Stimulated activated CD4-positive, alpha-beta T cell treated with anti-CD3 and anti-CD28 coated beads, Interleukin-12 subunit alpha, Interleukin-12 subunit beta, amount 100 ng/mL, for 4 hours (primary cell): ENCODE results near the gene RFT1.
"Not testable (repeated sequence)": the region's sequence is repeated elsewhere in the genome, so short reads cannot be mapped to it uniquely, and the experiment has no call there.

Experiments used
- DNase-seq: peaks from one replicate; pipeline ENCODE4 v3.0.0-alpha.2; 2020

RFT1 gene

DNA sequence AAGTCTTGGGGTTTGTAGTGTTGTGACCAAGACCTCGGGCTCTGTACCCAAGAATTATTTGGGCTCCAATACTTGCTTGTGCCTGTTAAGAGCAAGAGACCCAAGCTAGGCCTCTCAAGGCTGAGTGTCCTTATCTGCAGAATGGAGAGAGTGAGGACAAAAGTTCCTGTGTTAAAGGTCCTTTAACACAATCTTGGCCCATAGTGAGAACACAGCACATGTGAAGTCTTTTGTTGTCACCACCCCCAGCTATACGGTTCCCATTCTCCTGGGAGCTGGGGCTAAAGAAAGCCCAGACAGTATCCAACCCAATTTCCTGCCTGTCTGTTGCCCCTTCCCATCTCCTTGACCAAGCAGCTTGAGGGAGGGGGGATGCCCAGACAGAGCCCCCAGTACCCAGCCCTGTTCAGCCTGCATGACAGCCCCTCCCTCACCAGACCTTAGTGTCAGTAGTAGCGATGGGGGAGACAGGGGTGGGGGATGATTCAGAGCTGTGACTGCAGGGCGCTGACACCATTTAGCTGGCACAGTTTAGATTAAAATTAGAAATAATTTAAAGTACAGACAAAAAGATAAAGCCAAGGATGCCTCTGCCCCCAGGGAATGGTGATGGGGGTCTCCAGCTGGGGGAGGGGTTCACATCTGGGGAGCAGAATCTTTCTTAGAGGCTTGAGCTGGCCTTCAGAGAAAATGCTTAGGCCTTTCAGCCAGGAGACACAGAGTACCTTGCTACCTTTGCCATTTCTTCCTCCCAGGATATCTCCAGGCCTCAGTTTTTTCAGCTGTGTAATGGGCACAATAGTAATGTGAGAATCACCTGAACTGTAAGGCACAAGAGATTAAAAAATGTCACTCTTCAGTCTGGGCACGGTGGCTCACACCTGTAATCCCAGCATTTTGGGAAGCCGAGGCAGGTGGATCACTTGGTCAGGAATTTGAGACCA lies 33.5 kb upstream of the RFT1 start:
- no peak for DNase-seq

DNA sequence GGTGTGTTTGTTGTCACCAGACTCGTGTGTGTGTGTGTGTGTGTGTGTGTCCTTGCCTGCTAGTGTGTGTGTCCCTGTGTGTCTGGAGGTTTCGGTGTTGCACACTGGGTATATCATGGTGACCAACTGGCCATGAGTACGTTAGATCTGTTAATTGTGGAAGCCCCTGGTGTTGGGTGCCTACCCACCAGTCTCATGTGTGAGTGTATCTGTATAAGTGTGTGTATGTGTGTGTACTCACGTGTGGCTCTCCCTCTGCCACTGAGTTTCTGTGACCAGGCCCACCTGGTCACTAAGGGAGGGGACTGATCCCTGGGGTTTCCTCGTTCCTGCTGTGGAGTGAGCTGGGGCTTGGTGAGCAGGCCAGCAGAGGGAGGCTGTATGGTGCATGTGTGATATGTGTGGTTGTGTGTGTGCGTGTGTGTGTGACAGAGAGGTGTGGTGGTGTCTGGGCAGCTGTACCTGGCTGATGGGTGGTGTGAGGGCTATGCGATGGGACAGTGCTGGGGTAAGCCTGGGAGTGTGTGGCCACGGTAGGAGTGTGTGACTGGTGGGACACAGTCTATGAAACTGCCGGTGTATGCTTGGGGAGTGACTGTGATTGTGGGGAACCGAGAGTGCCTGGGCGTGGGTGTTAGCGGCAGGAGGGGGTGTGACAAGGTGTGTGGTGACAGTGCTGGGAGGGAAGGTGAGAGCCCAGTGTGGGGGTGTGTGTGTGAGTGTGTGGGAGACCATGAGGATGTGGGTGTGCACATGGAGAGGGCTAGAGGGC lies 32.6 kb upstream of the RFT1 start:
- DNase-seq, result peak; percentile 20

DNA sequence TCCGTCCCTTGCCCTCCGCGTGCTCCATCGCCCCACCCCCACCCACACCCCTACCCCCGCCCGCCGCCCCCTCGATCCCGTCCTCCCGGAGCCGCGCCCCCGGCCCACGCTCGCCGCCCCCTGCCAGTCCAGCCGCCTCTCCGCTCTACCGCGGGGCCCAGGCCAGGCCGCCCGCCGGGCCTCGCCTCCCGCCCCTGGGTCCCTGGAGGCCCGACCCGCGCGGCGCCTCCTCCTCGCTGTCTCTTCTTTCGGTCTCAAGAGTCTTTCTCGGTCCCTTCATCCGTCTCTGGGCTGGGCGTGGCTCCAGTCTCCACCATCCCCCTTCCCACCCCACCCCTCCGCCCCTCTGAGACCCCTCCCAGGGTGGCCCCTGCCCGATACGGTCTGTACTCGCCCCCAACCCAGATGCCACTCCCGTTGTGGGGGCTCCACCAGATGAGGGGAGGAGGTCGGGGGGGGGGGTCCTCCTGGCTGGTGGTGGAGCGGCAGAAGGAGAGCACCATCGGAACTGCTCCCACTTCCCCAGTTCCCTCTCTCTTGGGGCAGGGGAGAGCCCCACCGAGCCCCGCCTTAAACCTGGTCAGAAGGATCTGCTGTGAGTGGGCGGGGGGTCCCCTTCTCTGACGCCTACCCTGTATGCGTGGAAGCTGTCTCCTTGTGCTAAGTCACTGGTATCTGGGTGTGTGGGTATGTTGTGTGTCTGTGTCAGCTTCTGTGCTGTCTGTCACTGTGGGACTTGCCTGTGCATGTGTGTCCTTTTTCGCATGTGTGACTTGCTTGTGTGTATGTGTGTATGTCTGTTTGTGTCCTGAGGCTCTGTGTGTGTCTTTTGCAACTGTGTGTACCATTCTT lies 31.8 kb upstream of the RFT1 start:
- DNase-seq, result peak; percentile 53

DNA sequence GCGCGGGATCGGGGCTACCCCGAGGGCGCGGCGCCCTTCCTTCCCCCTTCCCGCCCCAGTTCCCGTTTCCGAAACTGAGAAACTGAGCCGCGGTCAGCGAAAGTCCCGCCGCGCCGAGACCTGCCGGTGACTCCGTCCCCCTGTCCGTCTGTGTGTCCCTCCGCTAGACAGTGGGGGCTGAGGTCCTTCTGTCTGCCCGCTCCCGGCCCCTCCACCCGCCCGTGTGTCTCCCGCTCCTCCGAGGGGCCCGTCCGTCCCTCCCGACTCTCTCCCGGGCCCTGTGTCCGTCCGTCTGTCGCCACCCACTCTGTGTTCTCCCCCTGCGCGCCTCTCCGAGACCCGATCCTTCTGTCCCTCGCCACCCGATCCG lies 31.2 kb upstream of the RFT1 start:
- DNase-seq, result peak; percentile 16

DNA sequence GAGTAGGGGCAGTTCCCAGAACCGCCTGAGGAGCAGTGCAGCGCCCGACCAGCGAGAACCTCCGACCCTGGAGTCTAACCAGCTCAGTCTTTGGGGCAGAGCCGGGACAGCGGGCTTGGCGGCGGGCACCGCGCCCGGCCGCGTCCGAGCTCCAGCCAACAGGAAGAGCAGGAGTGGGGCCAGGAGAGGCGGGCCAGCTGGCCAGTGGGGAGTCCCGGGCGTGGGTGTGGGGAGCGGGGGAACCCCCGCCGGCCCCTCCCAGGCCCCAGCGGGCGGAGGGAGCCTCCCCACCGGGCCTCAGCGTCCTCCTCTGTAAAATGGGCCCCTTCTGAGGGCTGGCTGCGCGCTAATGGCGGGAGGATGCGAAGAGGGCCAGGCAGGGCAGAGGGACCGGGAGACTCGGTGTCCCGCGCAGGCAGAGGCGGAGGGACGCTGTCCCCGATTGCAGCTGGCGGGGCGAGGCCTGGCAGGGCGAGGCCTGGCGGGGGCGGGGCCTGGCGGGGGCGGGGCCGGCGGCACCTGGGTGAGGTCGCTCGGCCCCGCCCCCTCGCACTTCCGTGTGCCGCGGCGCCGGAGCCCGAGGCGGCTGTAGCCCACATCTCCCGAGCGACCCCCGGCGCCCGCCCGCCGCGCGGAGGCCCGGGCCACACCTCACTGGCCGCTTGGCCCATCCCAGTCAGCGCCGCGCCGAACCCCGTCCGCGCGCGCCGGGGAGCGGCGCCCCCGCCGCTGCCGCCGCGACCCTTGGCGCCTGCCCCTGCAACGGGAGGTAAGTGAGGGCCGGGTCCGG lies 30.6 kb upstream of the RFT1 start, which contains the start of gene PRKCD:
PRKCD (plus strand) TSS at position 550 of the 790 bp plus-strand sequence. CDS start 17,214 bp downstream, outside the sequence.
- peak; percentile 81 for DNase-seq

DNA sequence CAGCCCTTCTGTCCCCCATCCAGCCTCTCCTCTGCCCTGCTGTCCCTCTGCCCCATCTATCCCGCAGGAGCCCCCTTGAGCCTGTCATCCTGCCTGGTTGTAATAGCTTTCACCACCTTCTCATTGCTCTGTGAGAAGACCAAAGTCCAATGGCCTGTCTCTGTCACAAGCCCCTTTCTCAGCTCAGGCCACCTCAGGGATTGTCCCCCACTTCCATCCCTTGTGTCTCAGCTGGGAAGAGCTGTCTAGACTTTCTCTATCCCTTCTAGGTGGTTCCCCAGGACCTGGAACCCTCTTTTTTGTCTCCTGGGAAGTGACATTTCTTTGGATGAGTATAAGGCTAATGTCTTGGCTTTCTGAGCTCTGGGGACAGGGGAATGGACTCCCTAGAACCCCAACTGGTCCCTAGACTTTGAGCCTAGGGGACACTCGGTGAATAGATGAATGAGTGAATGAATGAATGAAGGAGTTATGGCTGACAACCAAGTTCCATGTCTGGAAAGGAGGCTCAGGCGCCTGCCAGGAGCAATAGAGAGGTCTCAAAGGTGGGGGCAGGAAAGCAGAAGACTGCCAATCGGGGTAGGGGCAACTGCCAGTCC lies 29.9 kb upstream of the RFT1 start:
- DNase-seq, result no peak

DNA sequence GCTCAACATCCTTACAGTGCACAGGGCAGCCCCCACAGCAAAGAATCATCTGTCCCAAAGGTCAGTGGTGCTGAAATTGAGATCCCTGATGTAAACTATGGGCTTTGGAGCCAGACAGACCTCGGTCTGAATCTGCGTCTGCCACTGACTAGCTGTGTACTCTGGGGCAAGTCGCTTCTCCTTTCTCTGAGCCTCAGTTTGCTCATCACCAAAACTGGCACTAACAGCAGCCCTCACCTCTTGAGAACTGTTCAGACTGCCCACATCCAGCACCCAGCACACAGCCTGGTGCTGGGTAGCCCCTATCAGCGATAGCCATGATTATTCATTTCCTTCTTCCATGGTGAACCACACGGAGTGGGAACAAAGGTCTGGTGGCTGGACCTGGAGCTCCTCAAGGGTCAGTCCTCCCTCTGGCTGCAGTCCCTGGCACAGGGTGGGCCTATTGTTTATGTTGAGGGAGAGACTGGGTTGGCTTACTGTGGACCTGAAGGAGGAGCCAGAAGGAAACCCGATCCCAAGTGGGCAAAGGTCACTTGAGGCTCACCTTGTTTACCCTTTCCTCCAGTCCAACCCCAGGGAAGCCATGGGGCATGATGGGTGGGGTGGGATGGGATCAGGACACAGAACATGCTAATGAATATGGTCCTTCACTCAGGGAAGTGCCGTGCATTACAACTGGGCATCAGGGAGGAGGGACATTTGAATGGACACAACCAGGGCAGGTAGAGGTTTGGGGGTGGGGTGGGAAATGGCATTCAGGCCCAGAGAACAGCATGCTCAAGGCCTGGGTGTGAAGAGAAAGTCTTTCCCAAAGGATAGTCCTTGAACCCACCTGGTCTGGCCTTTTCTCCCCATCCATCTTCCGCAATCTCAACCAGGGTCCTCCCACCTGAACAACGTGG lies 29.2 kb upstream of the RFT1 start:
- no peak for DNase-seq

DNA sequence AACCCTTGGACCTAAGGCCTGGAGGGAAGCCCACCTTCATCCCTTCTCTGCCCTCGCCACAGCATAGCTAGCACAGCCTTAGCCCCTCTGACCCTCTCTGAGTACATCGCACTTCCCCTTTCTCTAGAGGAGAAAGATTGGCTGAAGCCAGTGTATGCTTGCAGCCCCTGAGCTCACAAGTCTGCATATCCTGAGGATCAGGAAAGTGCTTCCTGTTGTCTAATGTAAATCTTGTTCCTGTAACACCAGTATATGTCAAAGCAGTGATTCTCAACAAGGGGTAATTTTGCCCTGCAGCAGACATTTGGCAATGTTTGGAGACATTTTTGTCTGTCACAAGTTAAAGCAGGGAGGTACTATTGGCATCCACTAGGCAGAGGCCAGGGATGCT lies 28.5 kb upstream of the RFT1 start:
- DNase-seq, result no peak

DNA sequence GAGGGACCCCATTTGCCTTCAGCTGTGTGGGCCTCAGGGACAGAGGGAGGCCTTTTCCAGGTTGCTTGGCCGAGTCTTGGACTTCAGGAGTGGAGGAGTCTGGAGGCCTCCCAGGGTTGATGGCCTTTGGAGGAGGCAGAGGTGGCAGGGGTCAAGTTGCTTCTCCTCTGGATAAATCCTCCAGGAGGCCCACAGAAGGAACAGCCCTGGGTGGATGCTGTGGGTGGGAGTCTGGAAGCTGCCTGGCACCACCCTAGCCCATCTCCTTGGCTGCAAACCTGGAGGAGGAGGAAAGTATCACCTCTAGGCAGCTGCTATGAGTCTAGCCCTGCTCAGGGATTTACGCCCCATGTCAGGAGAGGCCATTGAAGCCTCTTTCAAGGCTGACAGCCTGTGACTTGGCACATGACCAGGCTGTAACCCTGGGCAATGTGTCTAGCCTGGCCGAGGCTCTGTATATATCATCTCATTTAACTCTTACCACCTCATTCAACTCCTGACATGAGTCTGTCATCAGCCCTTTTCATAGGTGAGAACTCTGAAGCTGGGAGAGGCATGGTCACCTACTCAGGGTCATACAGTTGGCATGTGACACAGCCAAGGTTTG lies 27.8 kb upstream of the RFT1 start:
- no peak for DNase-seq

DNA sequence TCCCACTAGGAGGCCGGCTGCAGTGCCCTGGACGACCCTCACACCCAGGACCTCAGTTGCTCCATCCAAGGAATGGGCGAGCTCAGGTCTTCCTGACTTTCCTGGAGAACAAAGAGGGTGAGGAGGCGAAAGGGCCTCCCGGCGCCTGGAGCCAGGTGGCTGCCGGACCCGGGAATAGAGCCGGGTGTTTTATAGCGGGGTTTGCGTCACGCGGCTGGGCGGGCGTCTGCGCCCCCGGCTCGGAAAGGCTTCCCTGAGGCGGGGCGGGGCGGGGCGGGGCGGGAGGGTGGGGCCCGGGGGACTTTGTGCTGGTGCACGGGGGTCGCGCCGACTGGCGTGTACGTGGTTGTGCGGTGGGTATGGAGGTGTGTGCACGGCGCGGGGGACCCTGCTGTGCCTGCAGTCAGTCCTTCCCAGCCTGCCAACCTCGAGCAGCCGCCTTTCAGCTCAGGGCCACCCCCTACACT lies 26.2 kb upstream of the RFT1 start:
- no peak for DNase-seq

DNA sequence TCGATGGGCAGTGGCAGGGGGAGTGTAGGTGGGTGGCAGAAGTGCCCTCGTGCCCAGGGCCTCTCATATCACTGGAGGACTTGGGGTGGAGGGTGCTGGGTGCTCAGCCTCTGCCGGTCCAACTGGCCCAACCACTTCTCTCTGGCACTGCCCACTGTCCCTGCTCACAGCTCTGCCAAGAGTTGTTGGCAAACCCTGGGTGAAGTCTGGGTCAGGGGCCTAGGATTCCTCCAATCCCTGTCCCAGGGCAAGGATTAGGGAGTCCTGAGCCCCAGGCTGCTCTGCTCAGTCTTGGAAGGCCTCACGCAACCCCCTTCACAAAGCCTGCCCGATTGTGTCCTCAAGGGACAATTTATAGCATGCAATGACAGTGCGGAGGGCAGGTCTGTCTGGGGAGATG lies 25.5 kb upstream of the RFT1 start:
- DNase-seq, result no peak

DNA sequence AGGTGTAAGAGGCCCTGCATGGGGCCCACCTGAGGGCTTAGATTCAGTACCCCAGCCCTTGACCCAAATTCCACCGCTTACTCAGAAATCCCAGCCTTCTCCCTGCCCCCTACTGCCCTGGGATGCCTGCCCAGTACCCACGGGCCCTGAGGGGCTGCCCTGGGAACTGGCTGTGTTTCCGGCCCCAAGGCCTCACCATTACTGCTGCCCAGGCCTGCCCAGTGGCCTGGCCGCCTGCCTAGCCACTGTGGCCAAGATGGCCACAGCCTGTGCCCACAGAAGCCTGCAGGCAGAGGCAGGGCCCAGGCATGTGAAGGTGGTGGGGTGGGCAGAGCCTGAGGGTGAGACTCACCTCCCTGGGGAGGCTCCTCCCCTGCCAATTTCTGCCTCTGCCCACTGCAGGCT lies 24.6 kb upstream of the RFT1 start:
- DNase-seq, result no peak

DNA sequence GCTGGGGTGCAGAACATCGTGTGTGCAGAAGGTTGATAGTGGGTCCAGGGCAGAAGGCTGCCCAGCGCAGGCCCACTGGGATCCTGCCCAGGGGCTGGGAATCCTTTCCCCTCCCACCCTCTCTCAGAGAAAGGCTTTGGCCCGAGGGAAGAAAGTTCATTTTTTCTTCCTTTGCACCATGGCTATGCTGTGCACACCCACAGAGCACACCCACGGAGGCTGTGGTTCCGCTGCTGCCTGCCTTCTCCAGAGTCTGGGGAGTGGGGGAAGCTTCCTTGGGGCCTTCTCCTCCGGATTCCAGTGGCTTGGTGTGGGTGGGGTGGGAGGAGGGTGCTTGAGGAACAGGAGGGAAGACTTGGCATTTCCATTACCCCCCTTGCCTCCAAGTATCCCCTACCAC lies 23.7 kb upstream of the RFT1 start:
- no peak for DNase-seq

DNA sequence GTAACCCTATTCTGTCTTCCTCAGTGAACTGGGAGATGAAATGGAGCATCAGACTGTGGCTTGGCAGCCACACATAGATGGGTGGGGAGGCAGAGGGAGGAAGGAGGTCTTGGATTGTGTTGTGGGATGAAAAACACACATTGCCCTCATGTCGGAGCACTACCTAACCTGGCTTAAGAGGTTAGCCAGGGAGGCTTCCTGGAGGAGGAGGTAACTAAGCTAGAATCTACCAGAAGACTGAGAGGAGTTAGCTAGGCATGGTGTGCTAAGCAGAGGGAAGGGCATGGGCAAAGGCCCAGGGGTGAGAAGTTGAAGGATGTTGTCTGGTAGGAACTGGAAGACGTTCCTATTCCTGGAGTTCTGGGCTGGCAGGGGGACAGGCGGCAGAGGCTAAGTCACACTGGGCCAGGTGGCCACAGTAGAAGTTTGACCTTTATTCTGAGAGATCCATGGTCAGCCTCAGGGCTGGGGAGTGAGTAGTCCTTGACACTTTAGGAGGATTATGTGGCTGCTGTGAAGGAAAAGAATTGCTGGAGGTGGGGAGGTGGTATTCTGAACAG lies 23.1 kb upstream of the RFT1 start:
- DNase-seq, result no peak

DNA sequence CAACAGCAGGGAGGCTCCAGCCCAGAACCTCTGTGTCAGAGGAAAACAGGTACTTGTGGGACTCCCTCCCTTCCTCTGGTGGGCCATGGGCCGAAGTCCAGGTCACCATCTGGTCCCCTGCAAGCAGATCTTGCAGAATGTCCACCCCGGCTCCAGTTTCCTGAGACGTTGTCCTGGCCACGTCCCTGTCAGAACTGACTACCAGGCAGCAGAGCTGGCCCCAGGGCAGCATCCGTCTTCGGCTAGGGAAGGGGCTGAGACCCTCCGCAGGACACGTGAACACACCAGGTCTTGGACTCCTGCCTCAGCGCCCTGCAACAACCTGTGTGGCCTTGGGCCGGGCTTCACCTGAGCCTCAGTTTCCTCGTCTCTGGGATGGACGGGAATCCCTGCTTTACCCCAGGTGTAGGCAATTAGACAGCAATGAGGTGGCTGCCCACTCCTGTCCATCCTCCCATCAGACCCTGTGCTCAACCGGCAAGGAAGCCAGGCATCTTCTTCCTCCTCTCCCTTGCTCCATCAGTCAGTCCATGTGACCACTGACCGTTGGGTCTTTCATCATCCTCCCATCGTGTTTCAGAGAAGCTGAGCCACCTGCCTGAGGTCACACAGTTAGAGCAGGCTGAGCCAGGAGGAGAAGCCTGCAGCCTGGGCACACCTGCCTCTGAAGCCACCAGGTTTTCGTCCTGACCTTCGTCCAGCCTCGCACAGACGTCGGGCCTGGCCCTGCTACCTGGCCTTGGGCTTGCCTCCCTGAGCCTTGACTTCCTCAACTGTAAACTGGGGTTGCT lies 21.8 kb upstream of the RFT1 start:
- DNase-seq, result no peak

DNA sequence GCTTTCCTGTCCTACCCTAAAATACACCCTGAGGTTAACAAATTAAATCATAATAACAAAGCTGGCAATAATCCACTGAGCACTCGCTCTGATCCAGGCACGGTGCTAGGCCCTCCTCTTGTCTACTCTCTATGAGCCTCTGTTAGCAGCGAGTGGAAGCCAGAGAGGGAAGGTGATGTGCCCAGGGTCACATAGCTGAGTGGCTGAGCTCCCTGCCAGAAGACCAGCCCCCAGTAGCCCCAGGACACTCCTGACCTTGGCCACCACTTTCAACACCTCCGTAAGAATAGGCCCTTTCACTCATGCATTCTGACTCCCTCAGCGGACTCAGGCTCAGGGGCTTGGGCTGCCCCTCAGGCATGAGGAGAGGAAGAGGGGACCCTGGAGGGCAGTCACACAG lies 21.2 kb upstream of the RFT1 start:
- no peak for DNase-seq

DNA sequence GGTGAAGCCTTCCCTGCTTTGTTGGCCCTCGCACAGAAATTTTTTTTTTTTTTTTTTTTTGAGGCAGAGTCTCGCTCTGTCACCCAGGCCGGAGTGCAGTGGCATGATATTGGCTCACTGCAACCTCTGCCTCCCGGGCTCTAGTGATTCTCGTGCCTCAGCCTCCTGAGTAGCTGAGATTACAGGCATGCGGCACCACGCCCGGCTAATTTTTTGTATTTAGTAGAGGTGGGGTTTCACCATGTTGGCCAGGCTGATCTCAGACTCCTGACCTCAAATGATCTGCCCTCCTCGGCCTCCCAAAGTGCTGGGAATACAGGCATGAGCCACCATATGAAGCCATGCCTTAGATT lies 20.8 kb upstream of the RFT1 start:
- not testable (repeated sequence) for DNase-seq

DNA sequence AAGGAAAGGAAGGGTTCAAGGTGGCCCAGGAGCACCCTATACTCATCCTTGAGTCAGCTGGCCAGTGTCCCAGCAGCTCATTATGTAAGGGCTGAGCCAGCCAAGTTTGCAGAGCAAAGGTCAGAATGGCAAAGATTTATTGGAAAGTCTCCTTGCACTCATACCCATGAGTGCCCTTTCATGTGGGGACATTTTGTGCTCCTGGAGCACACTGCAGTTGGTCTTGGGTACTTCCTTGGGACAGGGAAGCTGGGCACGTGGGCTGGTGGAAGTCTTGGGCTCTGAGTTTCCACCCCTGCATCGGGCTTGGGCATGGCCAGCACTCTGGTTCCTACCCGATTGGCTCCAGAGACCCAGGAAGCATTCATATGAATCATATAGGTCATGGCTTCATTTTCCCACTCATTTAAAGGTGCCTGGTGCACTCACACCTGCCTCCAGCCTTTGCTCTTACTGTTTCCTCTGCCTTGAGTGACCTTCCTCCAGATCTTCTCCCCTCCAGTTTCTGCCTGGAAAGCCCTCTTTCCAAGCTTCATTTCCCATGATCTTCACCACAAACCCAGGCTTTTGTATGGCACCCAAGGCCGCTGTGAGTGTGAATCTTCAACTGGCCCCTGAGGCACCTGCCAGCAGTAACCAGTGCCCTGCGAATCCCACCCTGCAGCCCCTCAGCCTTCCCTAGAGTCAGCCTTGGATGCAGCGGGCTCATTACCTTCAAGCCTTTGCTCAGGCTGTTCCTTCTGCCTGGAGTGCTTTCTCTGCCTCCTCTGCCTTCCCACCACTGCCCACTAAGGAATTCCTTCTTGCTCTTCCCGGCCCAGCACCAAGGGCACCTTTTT lies 20.2 kb upstream of the RFT1 start:
- DNase-seq, result no peak
